Pons (tissue), 1 donor: Measurements from ENCODE around the gene DNAI7.

Experiments
- DNase-seq: peaks from one replicate; pipeline ENCODE4 v3.0.0-alpha.2; 2016; ENCODE audit warnings: low spot score

The DNAI7 gene

GRCh38 chr12:25184132-25184531, 10.8 kb downstream of the DNAI7 start:
- no peak for DNase-seq

GRCh38 chr12:25182765-25183164, 12.2 kb downstream of the DNAI7 start:
- no peak for DNase-seq

- DNase-seq, result no peak
These were observed 32.1 kb downstream of the DNAI7 start for GRCh38 chr12:25162866-25163265.

GRCh38 chr12:25156061-25156460, 38.9 kb downstream of the DNAI7 start:
- DNase-seq, result no peak

- DNase-seq, result no peak
These were observed 39.9 kb downstream of the DNAI7 start for GRCh38 chr12:25155022-25155576.

GRCh38 chr12:25152055-25152454, 42.9 kb downstream of the DNAI7 start:
- no peak for DNase-seq

DNA sequence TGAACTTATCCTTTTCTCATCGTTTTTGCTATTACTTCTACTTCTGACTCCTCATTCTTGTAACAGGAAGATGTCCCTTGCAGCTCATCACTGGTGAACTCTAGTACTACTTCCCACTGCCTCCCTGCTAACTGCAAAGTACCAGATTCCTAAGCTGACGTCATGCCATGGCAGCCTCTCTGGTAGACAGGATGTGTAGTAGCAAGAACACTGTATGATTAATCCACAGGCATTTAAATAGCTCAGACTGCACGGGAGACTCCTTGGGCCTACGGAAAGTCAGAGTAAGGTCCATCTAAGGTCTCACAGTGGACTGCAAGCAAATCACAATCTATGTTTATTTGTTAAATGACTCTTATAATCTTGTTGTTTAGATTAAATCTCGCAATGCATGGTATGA, 43.5 kb downstream of the DNAI7 start:
- DNase-seq, result peak; percentile 8

DNA sequence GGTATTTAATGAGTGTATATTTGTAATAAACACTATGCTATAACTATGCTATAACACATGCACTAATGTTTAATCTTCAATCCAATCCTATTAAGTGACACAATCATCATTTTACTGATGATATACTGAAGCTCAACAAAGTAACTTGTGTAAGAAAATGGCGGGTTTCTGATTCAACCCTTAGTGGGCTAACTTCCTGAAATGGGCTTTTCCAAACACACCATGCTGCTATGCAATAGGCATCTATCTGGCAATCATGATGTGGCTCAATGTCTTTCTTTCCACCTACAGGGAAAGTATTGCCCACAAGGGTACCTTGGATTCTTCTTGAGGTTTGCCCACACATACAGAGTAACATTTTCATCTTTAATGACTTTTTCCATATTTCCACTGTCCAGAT, 48.3 kb downstream of the DNAI7 start:
- no peak for DNase-seq

GRCh38 chr12:25135531-25136154, 59.3 kb downstream of the DNAI7 start:
- no peak for DNase-seq

- DNase-seq, result no peak
These were observed 63.7 kb downstream of the DNAI7 start for GRCh38 chr12:25131270-25131669.

DNA sequence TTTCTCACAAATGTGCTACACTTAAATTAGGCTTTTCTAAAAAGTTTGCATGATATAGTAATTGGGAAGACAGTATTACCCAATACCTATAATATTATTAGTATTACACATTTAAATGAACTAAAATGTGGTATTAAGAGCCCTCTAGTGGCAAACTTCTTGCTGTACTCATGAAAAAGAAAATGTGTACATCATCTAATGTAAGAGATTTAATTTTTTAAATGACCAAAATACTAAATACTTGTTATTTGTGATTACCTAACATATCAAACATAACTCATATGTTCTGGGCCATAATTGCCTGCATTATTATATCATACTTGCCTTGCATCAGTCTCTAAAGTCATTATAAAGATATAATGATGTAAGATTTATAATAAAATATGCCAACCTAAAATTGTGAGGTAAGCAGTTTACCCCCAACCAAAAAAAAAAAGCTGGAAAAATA, 64.2 kb downstream of the DNAI7 start:
- DNase-seq, result peak; percentile 55

DNA sequence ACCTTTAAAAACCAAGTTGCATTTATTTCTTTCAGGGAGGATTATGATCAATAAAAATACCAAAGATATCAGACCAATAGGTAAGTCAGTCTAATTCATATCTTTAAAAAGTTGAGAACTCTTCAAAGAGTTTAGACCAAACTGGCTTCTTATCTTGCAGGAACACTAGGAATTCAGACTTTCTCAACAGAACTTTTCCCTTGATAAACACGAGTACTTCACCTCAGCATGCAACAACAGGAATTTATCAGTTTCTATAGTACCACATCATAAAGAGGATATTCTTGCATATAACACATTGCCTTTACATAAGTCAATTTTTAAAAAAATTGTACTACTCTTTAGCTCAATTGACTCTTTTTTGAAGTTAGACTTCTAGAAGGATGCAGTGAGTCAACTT, 68.2 kb downstream of the DNAI7 start:
- DNase-seq, result no peak

DNA sequence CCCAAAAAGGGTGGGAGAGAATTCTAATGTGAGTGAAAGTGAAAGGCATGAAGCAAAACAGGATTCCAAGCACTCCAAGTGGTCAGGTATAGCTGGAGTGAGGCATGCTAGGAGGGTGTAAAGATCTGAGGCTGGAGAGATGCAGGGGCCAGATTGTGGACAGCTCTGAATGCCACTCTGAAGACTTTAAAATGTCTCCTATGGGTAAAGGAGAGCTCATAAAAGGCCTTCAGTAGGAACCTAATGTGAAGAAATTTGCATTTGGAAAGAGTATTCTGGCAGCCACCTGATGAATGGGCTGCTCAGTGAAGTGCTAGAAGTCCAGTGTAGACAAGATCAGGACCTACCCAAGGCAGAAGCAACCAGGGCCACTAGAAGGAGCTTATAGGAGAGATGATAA, 68.9 kb downstream of the DNAI7 start:
- no peak for DNase-seq

GRCh38 chr12:25124493-25124892, 70.5 kb downstream of the DNAI7 start:
- DNase-seq, result no peak

DNA sequence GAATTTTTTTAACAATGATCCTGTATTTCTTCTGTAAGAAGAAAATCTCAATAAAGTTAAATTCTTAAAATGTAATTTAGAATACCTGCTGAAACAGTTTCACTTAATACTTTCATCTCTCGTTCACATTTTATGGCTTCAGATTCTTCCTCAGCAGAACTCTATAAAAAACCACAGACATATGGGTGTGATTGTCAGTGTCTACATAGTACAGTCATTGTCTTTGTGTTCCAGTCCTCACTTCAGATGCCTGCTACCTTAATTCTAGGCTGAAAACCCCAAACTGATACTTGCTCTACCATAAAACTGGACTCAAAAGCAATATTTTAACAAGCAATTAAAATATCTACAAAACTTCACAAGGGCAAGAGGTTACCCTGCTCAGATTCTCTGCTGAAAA, 71.8 kb downstream of the DNAI7 start:
- DNase-seq, result no peak

- no peak for DNase-seq
These were observed 73.0 kb downstream of the DNAI7 start for GRCh38 chr12:25121916-25122315.

GRCh38 chr12:25121110-25121509, 73.8 kb downstream of the DNAI7 start:
- no peak for DNase-seq

- no peak for DNase-seq
These were observed 75.9 kb downstream of the DNAI7 start for GRCh38 chr12:25119020-25119419.

DNA sequence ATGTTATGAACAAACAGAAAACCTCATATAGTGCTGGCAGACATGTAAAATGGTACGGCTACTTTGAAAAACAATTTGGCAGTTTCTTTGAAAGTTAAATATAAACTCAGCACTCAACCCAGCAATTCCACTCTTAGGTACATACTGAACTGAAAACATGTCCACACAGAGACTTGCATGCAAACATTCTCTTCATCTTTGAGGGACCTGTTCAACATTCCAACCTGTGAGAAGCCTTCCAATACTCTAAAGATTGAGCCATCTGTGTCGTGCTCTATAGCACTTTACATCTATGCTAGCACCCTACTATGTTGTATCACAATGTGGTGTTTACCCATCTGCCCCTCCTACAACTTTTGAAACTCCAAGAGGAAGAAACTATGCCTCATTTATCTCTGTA, 79.3 kb downstream of the DNAI7 start:
- DNase-seq, result no peak

GRCh38 chr12:25113651-25114050, 81.3 kb downstream of the DNAI7 start:
- no peak for DNase-seq

DNA sequence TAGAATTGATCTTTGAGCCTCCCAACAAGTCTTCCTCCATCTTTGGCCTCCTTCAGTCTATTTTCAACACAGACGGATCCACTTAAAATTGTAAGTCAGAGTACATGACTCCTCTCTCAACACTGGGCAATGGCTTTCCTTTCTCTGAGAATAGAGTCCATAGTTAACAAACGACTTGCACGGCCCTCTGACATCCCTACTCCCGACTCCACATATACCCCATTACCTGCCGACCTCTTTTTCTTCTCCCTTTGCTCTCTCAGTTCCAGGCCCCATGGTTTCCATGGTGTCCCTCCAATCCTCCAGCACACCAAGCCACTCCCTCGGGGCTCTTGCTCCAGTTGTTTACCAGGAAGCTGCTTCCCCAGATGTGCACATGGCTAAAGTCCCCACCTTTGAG, 84.7 kb downstream of the DNAI7 start:
- DNase-seq, result no peak

- DNase-seq, result peak; percentile 34
These were observed 87.0 kb downstream of the DNAI7 start for GRCh38 chr12:25107920-25108319.

DNA sequence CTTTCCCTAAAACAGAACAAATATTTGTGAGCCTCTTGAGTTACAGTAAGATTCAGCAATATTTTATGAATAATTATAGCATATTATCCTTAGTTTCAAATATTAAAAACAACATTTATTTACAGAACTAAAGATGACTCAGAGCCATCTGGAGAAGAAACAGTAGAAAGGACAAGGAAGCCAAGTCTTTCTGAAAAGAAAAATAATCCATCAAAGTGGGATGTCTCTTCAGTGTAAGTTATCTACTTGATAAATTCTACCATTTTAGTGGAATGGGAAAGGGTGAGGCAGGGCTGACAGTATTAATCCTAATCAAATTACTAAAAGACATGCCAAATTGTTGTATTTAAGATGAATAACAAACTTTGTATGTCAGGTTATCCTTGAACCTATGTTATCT, 88.1 kb downstream of the DNAI7 start:
- DNase-seq, result no peak

GRCh38 chr12:25102402-25102801, 92.6 kb downstream of the DNAI7 start:
- DNase-seq, result no peak
